Amniotic epithelial cell (primary cell): ENCODE measurements around the gene CSNK1A1L.
"Not testable (repeated sequence)": the region's sequence is repeated elsewhere in the genome, so short reads cannot be mapped to it uniquely, and the experiment has no call there.

ENCODE experiments used
- DNase-seq: peaks from one replicate; pipeline ENCODE4 v3.0.0-alpha.2; 2010; ENCODE audit warnings: low read depth

Gene CSNK1A1L

GRCh38 chr13:37058910-37059847, 46.3 kb downstream of the CSNK1A1L start, which contains the start of gene SUPT20H:
SUPT20H (minus strand) TSS chr13:37059688; CDS start chr13:37051490, 8,198 bp downstream.
- DNase-seq, result peak; percentile 86

- DNase-seq, result not testable (repeated sequence)
Observed at GRCh38 chr13:37056228-37056627, 49.2 kb downstream of the CSNK1A1L start.
